Measurements from ENCODE around the gene PADI3.

GRCh38 chr1:17200246-17200645 lies 48.7 kb upstream of the PADI3 start:
- TF ChIP-seq GATA2 (IDR thresholded peaks at IDR 0.05; ENCODE audit: low read depth, low read length) (no peak), GATA3 (IDR thresholded peaks at IDR 0.05; ENCODE audit: low read depth, low read length) (no peak)

Measured in SH-SY5Y (cell line).